Left colon (tissue), 2 donors: ENCODE data around the gene WFS1. TPM values are rescaled to one million over a fixed set of nuclear protein-coding genes. Genes with fewer than 3 reads are reported as not detected.

Experiments
- ATAC-seq: fragments of 200-7000 bp; cut with Tn5 transposase; one replicate; pipeline ENCODE4 v1.9.1; 2020; ENCODE audit warnings: mild to moderate bottlenecking, moderate library complexity
- DNase-seq, 2 donors: peaks; one replicate each; pipeline ENCODE4 v3.0.0-alpha.2; 2020
- intact Hi-C, 2 donors: fragments of 100-400 bp; cut with DNase I in 1 of 2; cut with micrococcal nuclease in 1 of 2; formaldehyde crosslinking; loops; one replicate each; pipeline versions ENCODE4 v1.11.2 to v1.14.0; 2022; cut with DNase I, micrococcal nuclease
- total RNA-seq, 2 donors: library from RNA; stranded (reverse); fragmentation: NEBNext Ultra II Directional; extraction: Animal tissue kit (Norgen Biotek cat#: 25700); gene quantifications; one replicate each; pipeline ENCODE4 v1.2.1, GENCODE V29; 2021
- donor health status: DM: no; HTN: no; CAD: no.
- donor health status: DM: yes; HTN: yes; CAD: no.

Gene WFS1
- total RNA-seq, 2 donors from 2014 or later, result 8.3 to 14.7 TPM

DNA sequence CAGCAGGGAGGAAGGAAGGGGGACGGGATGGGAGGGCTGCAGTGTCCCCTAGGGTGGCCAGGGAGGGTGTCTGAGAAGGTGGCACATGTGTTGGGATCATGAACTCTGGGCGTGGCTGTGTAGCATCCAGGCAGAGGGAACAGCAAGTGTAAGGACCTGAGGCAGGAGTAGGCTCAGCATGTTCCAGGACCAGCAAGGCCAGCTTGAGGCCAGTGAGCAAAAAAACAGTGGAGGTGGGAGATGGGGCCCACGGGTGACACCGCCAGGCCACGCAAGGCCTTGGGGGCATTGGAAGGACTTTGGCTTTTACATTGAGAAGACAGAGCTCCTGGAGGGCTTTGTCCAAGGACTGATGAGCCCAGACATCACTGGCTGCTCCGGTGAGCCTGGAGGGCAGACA lies 16.5 kb upstream of the WFS1 start:
- no peak for DNase-seq
- intact Hi-C loops, result loop anchor here (5.0 kb wide), 1 partner anchor 74 kb away; no protein-coding TSS in a partner anchor

DNA sequence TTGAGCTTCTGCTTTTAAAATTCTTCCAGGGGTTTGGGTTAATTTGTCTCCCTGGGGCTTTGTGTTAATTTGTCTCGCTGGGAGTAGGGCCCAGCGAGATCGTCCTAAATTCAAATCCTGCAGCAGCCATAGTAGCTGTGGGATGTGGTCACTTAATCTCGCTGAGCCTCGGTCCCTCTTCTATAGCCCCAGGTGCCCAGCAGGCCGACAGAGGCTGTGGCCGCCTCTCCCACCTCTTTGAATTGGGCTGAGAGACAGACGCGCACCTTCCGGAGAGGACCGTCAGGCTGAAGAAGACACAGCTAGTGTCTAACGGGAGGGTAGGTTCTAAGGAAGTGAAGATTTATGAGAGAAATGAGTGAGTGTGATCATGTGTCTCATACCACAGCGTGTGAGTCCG lies 15.7 kb upstream of the WFS1 start:
- ATAC-seq (no peak), DNase-seq (no peak)
- intact Hi-C loops, result loop anchor here (5.0 kb wide), 1 partner anchor 73 kb away; no protein-coding TSS in a partner anchor

More for the DNA sequence above, 16.5 kb upstream of the WFS1 start:
- no peak for ATAC-seq

DNA sequence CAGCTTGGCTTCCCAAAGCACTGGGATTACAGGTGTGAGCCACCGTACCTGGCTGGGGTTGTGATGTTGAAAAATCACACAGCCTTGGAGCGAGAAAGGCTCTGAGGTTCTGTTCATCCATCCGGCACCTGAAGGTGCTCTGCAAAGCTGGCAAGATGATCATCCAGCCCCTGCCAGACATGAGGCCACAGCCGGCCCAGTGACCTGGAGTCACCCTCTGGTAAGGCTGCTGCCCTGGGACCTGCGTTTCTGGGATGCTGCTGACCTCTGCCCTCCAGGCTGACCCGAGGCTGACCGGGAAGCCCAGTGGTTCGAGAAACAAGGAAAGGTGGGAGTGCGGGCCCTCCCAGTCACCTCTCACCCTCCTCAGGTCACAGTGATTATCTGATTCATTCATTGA lies 13.5 kb upstream of the WFS1 start:
- DNase-seq, result no peak
- intact Hi-C loops, result no loop called here
- no peak for ATAC-seq

DNA sequence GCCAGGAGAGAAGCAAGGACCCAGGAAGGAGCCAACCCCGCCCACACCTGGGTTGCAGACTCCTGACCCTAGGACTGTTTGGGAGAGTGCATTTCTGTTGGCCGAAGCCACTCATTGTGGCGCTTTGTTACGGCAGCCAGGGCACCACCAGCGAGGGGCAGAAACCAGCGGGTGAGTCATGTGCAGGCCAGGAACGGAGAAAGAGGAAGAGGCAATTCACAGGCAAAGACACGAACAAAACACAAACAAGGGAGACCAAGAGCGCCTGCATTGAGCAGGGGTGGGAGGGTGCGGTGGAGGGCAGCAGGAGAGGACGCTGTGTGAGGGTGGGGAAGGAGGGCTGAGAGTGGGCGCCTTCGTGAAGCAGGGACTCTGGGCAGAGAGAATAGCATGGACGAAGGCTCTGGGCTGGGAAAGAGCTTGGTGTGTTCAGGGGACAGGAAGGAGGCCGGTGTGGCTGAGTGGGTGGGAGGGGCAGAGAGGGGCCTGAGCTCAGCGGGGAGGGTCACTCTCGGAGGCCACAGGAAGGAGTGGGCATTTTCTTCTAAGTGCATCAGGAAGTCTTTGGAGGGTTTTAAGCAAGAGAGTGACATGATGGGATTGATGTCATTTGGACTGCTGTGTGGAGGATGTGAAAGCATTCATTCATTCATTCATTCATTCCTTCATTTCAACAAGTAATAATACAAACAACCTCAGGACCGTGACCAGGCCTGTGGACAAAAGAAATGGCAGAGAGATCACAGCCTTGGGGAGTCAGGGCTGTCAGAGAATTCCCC lies 12.2 kb upstream of the WFS1 start:
- intact Hi-C loops, result no loop called here
- DNase-seq (no peak), ATAC-seq (no peak)

DNA sequence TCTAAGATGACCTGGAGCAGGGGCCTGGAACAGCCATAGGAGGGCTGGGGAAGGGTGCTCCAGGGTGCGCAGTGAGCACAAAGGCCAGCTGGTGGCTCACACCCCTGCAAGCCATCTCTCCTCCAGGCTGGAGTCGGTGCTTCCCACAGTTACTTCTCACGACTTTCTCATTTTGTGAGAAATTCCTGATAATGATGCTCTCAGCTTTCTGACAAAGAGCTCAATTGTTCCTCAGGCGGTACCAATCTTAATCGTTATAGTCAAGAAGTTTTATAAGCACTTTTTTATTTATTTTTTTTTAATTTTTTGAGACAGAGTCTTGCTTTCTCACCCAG lies 11.7 kb upstream of the WFS1 start:
- no peak for ATAC-seq
- DNase-seq, result no peak
- intact Hi-C loops, result no loop called here

DNA sequence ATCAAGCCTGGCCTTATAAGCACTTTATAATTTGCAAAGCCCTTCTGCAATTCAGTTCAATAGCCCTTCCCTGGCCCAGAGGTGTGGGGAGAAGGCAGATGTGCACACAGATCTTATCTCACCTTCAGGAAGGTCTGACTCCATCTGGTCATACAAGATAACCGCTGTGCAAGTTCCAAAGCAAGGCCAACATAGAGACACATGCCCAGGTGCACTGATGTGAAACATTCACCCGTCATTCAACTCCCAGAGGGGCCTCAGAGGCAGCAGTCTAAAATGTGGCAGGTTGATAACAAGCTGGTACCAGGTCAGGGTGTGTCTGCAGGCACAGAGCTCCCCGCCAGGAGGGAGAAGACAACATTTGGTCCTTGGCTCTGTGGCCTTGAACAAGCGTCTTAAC lies 10.9 kb upstream of the WFS1 start:
- no peak for DNase-seq
- intact Hi-C loops, result no loop called here
- no peak for ATAC-seq

DNA sequence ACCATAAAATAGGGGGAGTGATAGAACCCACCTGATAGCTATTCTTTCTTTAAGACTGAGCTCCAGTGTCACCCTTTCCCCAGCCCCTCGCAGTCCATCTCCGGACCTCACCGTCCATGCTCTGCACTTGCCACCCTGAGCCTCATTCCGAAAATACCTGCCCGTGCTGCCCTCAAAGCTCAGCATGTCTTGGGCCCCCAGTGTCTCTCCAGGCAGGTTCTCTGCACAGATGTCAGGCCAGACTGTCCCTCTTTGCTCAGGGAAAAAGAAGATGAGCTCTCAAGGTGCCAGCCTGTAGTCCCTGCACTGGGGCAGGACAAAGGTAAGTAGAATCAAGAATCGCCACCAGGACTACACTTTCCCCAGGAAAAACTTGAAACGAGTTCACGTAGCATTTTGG lies 9.8 kb upstream of the WFS1 start:
- ATAC-seq, result no peak
- intact Hi-C loops, result no loop called here
- no peak for DNase-seq

DNA sequence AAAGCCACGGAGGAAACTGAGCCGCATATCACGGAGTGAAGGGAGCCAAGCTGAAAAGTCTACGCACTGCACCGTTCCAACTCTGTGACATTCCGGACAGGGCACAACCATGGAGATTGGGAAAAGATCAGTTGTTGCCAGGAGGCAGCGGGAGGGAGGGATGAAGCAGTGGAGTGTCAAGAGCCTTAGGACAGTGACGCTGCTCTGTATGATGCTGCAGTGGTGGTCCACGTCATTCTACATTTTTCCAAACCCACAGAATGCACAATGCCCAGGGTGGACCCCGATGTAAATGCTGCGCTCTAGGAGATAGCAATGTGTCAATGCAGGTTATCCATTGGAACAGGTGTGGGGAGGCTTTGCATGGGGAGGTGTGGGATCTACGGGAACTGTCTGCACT lies 7.5 kb upstream of the WFS1 start:
- DNase-seq (no peak), ATAC-seq (no peak)
- intact Hi-C loops, result no loop called here

DNA sequence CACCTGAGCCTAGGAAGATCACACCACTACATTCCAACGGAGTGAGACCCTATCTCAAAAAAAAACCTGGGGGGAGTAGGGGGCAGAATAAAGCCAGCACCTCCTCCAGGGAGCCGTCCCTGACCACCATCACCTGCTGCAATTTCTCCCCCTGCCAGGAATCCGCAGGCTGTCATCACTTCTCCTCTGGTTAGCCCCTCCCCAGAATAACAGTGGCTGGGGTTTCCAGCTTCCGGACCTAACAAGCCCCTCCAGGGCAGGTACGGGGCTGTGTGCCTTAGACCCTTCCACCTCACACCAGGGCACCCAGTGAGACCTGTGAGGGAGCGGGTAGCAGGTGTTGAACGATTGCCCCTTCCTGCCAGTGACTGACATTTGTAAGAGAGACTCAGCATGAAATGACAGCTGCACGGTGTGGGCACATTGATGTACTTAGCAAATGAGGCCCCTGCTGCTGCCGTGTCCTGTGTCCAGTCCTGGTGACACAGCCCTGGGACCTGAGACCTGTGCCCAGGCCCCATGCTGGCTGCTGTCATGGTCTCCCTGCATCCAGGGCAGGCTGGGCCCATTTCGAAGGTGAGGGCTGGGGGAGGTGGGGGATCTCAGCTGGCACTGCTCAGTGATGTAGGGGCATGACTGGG lies 6.7 kb upstream of the WFS1 start:
- no peak for ATAC-seq
- DNase-seq, result no peak
- intact Hi-C loops, result no loop called here

DNA sequence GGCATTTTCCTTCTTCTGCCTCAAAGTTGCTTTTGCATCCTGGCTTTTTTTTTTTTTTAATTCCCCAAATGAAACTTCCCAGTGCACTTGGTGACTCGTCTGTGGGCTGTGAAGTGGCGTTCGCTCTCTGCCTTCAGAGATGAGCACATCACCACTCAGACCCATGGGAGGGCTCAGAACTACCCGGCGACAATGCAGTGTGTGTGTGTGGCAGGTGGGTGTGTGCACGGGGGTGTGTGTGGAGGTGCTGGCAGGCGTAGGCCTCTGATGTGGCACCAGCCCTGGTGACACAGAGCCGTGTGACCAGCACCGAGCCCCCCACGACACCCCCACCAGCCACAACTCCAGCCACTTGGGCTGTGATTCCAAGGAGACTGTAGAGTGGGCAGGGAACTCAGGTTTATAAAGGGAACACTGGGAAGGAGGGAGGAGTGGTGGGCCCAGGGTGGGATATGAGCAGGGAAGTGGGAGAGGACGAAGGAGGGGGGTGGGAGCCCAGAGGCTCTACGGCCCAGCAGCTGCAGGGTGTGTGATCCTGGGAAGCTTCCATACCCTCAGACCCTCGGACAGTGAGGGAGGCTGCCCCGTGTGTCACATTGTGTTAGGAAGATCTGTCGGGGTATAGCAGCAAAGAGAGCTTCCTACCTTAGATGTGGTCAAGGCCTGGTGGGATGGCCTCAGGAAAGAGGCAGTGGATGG lies 6.0 kb upstream of the WFS1 start:
- DNase-seq (no peak), ATAC-seq (no peak)
- intact Hi-C loops, result no loop called here

DNA sequence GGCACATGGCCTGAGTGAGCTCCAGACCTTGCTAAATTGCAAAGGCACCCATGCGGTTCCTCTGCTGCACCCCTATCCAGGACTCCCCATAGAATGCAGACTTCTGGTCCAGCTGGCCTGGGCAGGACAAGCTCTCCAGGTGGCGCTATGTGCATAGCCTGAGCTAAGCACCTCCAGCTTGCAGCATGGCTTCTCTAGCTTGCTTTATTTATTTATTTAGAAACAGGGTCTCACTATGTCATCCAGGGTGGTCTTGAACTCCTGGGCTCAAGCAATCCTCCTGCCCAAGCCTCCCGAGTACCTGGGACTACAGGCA lies 5.5 kb upstream of the WFS1 start:
- intact Hi-C loops, result no loop called here
- peak in 1 of 2 donors; percentile 72 for DNase-seq
- peak; percentile 78 for ATAC-seq

DNA sequence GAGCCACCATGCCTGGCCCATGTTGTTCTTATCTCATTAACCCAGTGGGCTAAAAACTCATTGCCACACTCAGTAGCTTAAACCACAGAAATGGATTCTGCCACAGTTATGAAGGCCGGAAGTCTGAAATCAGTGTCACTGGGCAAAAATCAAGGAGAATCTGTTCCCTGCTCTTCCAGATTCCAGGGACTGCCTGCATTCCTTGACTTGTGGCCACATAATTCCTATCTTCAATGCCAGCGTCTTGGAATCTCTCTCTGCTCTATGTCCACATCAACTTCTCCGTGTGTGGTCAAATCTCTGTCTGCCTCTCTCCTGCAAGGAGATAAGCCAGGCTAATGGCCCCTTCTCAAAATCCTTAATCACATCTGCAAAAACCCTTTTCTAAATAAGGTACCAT lies 4.1 kb upstream of the WFS1 start:
- intact Hi-C loops, result no loop called here
- ATAC-seq (no peak), DNase-seq (no peak)

DNA sequence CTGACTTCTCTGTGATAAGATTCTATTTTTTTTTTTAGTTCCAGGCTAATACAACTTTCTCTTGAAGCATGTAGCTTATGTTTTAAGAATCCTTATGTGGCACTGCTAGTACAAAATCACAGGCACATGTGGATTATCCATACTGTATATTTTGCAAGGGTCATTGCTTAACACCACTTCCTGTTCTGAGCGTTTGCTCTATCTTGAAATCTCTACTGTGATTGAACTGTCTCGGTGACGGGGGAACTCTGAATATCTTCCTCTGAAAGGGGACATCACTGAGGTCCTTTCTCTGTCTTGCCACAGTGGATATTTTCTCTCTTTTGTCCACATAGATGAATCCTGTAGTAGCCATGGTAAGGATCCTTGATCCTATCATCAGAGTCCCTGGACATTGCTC lies 2.1 kb upstream of the WFS1 start:
- DNase-seq (no peak), ATAC-seq (no peak)
- intact Hi-C loops, result no loop called here

DNA sequence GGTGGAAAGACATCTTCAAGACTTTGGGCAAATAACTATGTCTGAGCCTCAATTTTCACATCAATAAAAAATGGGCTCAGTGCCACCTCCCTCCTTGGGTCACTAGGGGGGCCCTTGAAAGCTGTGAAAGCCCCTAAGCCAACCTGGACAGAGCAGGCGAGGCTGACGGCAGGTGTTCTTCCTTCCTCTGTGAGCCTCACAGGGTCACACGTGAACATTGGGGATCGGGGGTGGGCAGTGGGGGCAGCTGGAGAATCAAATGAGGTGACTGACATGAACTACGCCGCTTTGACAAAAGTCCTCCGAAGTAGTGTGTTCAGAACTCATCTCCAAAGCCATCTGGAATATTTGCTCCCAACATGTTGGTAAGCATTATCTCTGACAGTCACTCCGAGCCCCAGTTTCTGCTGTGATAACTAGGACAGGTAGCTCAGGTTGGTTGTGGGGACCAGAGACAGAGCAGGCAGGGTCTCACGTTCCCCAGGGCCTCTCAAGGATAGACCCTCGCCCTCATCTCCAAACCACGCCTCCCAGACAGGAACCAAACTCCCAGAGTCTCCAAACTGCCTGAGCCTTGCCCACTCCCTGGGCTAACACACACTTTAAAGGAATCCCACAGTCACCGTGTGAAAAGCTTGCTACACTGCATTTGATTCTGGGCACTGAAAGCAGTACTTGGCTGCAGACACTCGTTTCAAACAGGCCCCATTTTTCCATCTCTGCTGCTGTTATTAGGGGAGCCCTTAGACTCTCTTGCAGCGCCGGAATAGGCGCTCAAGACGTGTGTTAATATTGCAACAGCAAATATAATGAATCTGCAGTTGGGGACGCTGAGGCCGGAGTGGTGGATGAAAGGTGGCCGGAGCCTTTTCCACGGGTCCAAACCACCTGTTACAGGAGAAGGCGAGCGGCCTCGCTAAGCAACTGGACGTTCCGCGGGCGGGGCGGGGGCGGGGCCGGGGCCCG lies 717 bp upstream of the WFS1 start:
- intact Hi-C loops, result no loop called here
- peak; percentile 0 for ATAC-seq
- DNase-seq, result no peak

DNA sequence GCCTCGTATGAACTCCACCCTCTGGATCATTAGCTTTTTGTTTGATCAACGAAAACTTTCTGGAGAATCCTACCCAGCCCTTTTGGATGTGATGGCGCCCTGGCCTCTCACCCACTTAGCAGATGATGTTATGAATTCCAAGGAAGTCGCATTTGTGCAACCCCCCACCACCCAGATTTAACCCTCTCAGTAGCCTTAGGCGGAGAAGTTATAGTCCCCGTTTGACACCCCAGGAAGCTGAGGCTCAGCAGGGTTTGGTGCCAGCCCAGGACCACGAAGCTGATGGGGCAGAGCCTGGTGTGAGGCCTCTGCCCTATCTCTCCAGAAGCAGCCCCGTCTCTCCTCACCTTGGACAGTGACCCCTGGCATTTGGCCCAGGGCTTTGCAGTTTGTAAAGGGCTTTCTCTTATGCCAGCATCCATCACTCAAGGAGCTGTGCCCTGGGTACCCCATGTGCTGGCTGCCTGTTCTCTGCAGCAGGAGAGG lies 1.0 kb downstream of the WFS1 start:
- ATAC-seq (no peak), DNase-seq (peak in 1 of 2 donors; percentile 40)
- intact Hi-C loops, result no loop called here

DNA sequence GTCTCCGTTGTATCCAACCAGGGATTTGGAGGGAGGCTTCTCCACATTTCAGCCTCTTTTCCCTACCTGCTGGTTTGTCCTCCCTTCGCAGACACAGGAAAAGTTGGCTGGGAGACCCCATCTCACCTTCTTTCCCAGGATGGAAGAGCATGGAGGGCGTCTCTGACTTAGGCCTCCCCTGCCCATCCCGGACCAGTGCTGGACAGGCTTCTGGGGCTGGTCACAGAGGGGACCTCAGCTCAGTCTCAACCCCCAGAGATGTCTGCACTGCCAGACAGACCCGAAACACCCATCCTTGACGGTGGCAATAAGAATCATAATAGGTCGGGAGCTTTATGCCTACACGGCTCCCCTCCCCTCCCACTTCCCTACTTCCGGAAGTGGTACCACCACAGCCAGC lies 1.6 kb downstream of the WFS1 start:
- ATAC-seq (no peak), DNase-seq (no peak)
- intact Hi-C loops, result no loop called here

DNA sequence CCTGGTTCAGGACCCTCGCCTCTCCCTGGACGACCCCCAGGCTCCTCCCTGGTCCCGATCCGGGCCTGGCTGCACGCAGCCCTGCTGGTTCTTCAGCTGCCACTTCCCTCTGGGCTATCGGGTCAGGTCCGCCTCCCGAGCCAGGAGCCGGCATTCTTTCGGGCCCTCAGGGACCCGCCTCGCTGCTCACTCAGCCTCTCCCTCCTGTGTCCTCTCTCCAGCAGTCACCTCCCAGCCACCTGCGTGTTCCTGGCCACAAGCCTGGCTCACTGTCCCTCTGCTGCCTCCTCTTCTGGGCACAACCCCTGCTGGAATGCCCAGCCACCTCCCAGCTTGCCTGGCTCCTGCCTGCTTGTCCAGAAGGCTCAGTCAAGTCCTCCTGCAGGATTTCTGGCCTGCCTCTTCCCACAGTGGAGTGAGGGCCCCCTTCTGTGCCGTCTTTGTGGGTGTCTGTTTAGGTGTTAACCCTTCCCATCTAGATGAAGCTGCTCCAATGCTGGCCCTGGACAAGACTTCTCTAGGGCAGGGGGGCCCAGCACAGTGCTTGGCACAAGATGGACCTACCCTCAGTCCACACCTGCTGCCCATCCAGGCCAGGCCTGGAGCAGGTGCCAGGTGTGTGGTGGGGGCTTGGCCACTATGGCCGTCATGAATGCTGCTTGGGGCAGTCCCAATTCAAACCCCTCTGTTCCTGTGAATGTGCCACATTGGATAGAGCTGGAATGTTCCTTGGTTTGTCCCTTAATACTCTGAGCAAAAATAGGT lies 2.2 kb downstream of the WFS1 start:
- no peak for ATAC-seq
- intact Hi-C loops, result no loop called here

DNA sequence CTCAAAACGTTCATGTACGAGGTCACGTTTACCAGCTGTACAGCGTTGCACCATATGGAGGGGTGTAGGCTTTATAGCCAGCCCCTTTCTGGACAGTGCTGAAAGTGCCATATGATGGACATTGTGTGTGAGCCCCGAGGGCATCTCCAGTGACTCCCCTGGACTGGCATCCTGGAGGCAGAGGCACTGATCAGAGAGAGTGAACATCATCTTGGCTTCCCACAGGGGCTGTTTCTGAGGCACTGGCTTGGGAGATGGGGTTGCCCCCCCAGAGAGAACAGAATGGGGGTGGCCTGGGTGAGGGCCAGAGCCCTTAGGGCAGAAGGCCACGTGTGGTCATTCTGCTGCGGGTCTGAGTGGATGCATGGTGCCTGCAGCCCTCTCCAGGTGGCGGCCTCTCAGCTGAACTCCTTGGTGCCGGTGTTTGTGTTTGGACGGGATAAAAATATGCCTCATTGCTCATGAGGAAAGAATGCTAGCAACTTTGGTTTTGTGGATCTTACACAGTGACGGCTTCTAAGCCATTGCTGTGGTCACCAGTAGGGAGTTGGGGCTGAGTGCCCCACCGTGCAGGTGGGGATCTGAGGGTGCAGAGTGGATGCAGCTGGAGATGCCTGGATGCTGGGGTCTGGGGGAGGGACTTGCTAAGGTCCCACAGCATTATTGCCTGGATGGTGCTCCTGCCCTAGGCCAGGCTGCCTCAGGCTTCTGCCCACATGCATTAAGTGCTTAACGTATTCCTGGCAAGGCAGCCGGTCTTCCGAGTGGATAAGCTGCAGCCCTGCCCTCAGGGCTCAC lies 3.4 kb downstream of the WFS1 start:
- ATAC-seq (no peak), DNase-seq (no peak)
- intact Hi-C loops, result no loop called here

More for the DNA sequence above, 2.2 kb downstream of the WFS1 start:
- no peak for DNase-seq
